Endometrium (tissue), 2 donors: ENCODE data around the gene DCAF15.

Experiments
- FAIRE-seq: peaks from 2 replicates; lab custom pipeline; 2012; peaks lifted over from hg19 to GRCh38; lab: Jason Lieb, UNC
- donor health status: control.
- donor health status: control.

The DCAF15 gene

DNA sequence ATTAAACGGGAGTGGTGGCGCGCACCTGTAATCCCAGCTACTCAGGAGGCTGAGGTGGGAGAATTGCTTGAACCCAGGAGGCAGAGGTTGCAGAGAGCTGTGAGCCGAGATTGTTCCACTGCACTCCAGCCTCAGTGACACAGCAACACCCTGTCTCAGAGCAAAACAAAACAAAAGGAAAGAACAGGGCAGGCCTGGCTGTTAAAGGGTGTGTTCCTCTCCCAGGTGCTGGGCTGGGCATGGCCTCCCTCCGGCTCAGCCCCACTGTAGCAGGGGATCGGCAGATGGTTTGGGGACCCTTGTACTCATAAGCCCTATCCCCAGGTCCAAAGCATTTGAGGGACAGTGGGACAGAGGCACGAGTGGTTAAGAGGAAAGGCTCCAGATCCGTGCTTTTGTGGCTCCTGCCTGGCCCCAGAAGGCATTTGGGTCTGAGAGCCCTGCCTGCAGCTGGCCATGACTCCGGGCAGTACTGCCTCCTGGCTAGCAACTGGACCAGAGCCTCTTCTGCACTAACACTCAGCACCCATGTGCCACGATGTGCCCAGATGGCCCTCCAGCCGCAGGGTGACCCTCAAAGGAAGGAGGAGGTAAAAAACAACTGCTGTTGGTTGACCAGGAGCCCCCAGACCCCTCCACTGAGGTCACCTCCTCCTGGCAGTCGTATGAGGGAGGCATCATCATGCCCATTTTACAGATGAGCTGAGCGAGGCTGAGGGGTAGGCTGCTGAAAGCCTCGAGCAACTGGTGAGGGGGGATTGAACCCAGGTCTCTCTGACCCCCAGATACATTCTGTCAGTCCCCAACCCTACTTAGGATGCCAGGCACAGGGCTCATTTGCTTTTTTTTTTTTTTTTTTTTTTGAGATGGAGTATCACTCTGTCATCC, 43.8 kb downstream of the DCAF15 start:
- FAIRE-seq: no peak

DNA sequence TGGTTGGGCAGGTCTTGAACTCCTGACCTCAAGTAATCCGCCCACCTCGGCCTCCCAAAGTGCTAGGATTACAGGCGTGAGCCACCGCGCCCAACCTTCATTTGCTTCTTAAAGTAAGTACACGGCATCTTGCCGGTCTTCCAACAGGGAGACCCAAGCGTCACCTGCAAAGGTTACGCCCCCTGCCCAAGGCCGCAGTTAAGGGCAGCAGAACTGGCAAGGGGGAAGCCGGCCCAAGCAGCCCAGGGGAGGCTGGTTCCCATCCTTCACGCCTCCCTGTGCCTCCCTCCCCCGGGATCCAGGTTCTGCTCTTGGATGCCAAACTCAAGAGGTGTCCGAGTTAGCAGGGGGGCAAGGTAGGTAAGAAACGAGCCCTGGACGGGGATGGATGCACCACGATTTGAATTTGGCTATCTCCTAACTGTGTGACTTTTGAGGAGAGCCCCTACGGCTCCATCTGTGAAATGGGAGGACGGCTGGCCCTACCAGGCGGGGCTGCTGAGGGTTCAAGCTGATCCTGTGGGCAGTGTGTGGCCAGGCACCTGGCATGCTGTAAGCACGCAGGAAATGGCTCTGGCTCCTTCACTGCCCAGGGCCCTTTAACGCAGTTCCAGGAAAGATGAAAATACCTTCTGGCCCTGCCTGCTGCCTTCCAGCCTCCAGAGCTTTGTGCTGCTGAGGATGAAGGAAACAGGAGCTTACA, 44.8 kb downstream of the DCAF15 start:
- FAIRE-seq: no peak

DNA sequence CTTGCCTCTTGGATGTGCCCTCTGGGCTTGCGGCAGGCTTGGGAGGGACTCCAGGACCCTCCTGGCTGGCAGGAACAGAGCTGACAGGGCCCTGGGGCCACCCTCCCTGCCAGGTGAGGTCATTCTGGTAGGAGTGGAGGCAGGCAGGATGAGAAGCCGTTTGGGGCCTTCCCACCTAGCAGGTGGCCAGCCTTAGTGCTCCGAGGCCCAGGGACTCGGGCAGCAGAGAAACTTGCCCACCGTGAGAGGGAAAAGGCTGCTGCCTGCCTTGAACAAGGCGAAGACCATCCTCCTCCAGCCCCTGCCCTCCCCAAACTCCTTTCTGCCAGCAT, 45.3 kb downstream of the DCAF15 start:
- FAIRE-seq: no peak

DNA sequence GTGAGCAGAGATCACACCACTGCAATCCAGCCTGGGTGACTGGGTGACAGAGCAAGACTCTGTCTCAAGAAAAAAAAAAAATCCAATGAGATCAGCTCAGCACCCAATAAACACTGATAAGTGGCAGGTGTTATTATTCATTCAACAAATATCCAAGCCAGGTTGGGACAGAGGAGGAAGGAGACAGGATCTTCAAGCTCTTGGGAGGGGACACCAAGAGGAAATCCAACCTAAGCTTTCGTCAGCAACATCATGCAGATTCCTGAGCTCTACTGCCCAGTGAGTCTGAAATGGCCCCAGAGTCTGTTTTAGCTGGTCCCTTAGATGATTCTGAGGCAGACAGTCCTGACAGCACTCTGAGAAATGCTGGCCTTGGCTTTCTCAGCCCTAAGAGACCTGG, 46.1 kb downstream of the DCAF15 start:
- FAIRE-seq: no peak

DNA sequence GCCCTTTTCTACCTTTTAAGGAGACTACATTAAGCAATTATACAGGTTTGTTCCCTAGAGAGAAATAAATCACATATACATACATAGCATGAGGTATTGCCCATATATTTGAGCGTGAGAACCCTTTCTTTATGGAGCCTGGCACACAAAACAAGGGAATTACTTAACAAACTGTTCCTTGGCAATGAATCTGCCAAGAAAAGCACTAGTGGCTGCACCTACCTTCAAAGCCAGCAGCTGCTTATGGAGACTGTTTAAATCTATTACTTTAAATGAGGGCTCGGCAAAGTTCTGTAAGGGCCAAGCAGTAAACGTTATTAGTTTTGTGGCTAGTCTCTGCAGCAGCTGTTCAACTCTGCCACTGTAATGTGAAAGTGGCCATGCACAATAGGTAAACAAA, 46.8 kb downstream of the DCAF15 start:
- FAIRE-seq: no peak

DNA sequence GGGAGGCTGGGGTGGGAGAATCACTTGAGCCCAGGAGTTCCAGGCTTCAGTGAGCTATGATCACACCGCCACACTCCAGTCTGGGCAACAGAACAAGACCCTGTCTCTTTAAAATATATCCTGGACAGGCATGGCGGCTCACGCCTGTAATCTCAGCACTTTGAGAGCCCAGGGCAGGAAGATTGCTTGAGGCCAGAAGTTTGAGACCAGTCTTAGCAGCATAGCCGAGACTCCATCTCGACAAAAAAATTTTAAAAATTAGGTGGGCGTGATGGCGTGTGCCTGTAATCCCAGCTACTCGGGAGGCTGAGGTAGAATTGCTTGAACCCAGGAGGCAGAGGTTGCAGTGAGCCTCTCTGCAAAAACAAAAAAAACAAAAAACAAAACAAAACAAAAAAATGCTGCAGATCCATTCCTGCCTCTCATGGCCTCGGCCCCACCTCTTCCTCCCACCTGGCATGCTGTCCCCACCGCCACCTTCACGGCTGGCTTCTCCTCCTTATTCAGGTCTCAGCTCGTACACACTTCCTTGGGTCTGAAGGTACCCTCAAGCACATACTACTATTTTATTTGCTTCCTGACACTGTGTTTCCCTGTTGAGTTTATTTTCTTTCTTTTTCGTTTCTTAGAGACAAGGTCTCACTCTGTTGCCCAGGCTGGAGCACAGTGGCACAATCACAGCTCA, 48.5 kb downstream of the DCAF15 start:
- no peak for FAIRE-seq

DNA sequence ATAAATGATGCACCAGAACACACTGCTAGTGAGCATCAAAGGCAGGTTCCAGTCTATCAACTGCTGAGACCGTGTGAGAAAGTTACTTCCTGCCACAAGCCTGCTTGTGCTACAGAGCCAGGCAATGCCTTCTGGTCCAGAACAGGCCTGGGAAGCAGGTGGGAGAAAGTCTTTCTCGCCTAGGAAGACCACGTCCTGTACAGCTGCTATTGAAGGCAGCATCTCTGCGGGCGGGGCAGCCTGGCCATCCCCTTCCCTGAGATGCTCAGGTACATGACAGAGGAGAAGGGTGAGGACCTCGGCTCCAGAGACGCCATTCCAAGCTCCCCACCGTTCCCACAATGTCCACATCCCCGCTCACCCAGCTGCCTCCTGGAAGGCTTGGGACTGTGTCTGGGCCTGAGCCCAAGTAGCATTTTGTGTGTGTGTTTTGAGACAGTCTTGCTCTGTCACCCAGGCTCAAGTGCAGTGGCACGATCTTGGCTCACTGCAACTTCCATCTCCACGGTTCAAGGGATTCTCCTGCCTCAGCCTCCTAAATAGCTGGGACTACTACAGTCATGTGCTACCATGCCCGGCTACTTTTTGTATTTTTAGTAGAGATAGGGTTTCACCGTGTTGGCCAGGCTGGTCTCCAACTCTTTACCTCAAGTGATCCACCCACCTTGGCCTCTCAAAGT, 50.4 kb downstream of the DCAF15 start:
- FAIRE-seq: no peak

DNA sequence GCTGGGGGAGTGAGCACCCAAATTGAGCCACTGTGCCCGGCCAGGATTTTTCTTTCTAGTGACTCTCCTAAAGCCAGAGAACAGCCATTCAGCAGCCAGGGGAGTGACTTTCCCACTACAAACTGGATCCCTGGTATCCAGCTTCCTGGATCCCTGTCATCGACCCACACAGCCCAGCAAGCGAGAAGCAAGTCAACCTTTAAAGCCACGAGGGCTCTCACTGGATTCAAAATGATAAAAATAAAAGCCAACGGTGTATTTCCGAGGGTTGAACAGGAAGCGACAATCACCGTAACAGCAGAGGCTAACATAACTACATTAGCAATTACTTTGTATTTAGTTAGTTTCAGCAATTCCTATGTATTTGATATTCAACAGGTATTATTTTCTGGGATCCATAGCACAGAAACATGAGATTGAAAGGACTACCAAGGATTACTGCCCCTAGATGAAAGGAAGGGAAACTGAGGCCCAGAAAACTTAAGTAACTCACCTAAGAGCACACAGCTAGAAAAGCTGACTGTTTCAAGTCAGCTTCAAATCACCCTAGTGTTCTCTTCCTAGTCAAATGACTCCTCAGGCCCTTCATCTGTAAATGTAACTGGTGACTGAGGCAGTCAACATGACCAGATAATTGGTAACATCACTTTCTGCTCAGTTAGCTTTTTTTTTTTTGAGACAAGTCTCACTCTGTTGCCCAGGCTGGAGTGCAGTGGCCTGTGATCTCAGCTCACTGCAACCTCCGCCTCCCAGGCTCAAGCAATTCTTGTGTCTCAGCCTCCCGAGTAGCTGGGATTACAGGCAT, 51.1 kb downstream of the DCAF15 start:
- no peak for FAIRE-seq

DNA sequence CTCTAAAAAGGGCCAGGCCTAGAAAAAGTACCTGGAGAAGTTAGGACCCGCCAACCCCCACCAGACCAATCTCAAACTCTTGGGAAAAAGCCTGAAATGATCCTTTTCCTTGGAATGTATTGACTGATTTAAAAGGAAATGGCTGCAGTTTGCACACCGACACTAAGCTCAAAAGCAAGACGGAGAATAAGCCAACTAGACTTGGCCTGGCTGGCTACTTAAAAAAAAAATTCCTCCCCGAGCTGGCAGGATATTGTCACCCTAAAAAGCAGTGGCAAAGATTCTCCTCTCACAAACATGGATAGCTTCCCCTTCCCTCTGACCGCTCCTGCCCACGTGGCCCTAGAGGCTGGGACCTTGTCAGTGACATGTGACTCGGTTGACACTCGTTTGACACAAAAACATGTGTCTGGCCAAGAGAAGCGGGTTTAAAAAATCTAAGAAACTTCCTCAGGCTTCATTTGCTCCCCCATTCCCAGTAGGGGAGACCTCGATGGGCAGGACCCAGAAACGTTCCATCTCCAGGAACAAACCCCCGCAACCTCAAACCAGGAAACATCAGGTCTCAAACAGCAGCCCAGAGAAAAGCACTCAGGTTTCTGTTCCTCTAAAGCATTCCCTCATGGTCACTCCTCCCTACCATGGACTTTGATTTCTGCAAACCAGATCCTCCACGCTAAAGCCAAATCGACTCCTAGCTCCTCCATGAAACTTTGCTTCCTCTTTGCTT, 52.5 kb downstream of the DCAF15 start:
- FAIRE-seq: no peak

DNA sequence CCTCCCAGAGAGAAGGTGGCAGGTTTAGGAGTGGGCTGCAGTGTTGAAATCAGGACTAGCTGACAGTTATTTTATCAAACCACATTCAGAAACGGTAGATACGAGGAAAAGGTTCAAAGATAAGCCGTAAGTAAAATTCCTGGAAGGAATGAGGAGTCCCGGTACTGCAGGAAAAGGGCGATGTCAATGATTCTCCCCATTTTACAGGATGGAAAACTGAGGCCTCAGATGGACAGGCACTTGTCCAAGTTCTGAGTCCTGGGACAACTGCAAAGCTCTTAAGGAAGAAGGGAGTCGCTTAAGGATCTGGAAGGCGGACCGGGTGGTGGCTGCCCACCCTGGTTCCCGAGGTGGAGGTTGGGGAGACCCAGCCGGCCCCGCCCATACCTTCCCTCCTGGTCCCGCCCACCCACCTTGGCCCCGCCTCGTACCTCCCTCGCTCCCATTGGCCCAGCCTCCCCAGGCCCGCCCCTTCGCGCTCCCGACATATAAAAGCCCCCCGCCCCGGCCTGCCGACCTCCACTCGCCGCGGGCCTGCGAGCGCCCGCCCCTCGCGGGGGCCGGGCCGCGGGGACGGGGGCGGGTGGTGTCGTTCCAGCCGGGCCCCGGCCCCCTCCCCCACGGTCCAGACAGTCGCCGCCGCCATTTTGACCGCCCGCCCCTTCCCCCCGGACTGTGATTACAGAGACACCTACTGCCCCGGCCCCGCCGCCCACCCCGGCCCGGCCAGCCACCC, 53.2 kb downstream of the DCAF15 start:
- FAIRE-seq: no peak

DNA sequence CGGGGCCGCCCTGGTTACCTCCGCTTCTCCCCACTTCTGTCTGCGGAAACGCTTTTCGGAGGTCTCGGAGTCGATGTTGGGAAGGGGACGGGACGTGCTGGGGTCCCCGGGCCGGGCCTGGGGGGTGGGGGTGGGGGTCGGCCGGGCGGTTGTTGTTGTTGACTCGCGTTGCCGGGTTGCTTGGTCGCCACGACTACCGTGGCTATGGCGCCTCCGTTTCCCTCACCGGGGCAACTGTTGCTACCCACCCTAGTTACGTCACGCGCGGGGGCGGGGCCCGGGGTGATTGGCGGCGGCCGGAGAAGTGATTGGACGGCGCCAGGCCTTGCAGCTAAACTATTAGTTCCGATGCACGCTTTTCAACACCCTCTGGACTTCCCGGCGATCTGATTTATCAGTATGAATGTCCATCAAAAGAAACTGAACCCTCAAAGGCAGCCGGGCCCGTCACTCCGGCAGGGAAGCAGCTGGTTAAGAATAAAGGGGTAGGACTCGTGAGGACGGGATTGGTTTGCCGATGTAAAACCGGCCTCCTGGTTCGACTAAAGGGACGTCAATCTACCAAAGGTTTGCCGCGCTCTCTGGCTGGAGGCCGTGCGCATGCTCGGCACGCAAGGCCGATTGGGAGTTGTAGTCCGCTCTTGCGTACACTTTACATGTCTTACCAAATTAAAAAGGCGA, 53.9 kb downstream of the DCAF15 start, which contains the start of gene RFX1:
Gene RFX1, minus strand, starts transcription at position 236 of the 681 bp plus-strand sequence. CDS start 12,477 bp downstream, outside the sequence.
- peak; percentile 98 for FAIRE-seq

DNA sequence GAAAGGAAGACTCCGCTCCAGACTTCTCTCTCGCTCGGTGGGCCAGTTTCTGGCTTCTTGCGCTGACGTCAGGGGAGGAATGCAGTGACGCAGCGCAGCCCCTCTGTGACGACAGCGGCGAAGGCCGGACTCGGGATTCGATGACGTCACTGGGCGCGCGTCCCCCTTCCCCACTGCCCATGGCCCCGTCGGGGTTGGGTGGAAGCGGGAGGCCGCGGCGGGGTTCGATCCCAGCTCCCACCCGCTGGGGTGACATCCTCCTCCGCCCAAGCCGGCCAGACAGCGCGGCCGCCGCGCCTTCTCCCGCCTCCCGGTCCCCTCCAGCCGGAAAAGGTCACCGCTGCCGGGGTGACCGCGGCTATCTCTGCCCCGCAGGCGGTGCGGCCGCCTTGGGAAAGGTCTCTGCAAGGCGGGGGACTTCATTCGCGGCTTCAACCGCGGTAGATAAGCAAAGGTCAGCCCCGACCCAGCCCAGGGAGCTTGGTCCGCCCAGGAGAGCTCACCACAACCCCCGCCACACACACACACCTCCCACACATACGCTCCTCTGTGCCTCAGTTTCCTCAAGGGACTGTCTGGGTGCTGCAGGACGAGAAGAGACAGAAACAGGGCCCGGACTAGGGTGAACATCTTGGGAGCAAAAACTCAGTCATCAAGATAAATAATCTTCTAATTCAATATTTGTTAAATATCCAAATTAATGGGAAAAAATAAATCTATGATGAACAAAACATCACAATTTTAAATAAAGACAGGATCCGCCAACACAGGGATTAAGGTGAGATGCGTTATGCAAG, 54.7 kb downstream of the DCAF15 start:
- FAIRE-seq: no peak
